Stomach (tissue), 9 donors: Measurements from ENCODE around the gene HTT. TPM values are rescaled to one million over a fixed set of nuclear protein-coding genes. Genes with fewer than 3 reads are reported as not detected.

Experiments used
- DNase-seq, 2 donors: peaks; one replicate each; pipeline versions ENCODE4 v3.0.0 to v3.0.0-alpha.2; 2013 to 2019
- H3K27ac ChIP-seq, 5 donors: fragments of 200-600 bp in 4 of 5; sonication (generic) in 4 of 5; one replicate each; pipeline ENCODE4 v1.5.1; 2013 to 2019; ENCODE audit warnings: mild to moderate bottlenecking in 1 of 5, moderate library complexity in 1 of 5
- H3K27me3 ChIP-seq, 3 donors: fragments of 200-600 bp; sonication (generic); one replicate each; pipeline ENCODE4 v1.5.1; 2017 to 2019; ENCODE audit warnings: mixed run types in 1 of 3
- H3K36me3 ChIP-seq, 4 donors: fragments of 200-600 bp; sonication (generic); 1 replicate in 3 of 4; 2 replicates in 1 of 4; pipeline ENCODE4 v1.5.1; 2016 to 2019
- H3K4me1 ChIP-seq, 4 donors: fragments of 200-600 bp; sonication (generic); one replicate each; pipeline ENCODE4 v1.5.1; 2016 to 2019
- H3K4me3 ChIP-seq, 4 donors: fragments of 200-600 bp; sonication (generic) in 3 of 4; one replicate each; pipeline ENCODE4 v1.5.1; 2016 to 2019; ENCODE audit warnings: mild to moderate bottlenecking in 1 of 4
- H3K9me3 ChIP-seq, 4 donors: fragments of 200-600 bp; sonication (generic); one replicate each; pipeline ENCODE4 v1.5.1; 2016 to 2019
- EP300 ChIP-seq: sonication (generic); formaldehyde crosslinking; IDR thresholded peaks from one replicate; pipeline ENCODE4 v1.6.1; 2017; ENCODE audit warnings: antibody characterized with exemption
- POLR2A ChIP-seq, 4 donors: fragments of 450-650 bp; IDR thresholded peaks; one replicate each; pipeline ENCODE4 v1.6.1; 2016; ENCODE audit warnings: antibody characterized with exemption in 4 of 4, control low read depth in 2 of 4, mild to moderate bottlenecking in 1 of 4, moderate library complexity in 1 of 4
- POLR2AphosphoS5 ChIP-seq, 3 donors: sonication (generic); formaldehyde crosslinking; IDR thresholded peaks; one replicate each; pipeline ENCODE4 v1.6.1; 2016; ENCODE audit warnings: antibody characterized with exemption in 3 of 3
- WGBS, 5 donors: extraction: QIAGEN DNeasy Blood & Tissue Kit in 3 of 5; methylation state at CpG; one replicate each; pipeline versions ENCODE4 v1.1.5 to v1.1.7; 2013 to 2018; 5-methylcytosine and 5-hydroxymethylcytosine counted together
- intact Hi-C: fragments of 100-400 bp; cut with DNase I; formaldehyde crosslinking; loops from one replicate; pipeline ENCODE4 v1.15.1; 2023; ENCODE audit warnings: low total_unique reads
- polyA plus RNA-seq, 3 donors: library from polyadenylated mRNA; stranded (reverse); fragments of 200-250 nt; gene quantifications; one replicate each; pipeline ENCODE4 v1.2.3, GENCODE V29; 2013
- total RNA-seq, 5 donors: library from RNA; depleted of rRNA; stranded (reverse); fragments of >200 nt; gene quantifications; one replicate each; pipeline versions ENCODE4 v1.1.0 to v1.2.3, GENCODE V29; 2014 to 2016
- TF ChIP-seq, protein P1 (sequence below), 7 experiments: fragments of 450-650 bp in 4 of 7; fragments of 200-600 bp in 3 of 7; sonication (generic) in 3 of 7; IDR thresholded peaks; one replicate each; pipeline ENCODE4 v1.5.1; 2016 to 2019; ENCODE audit warnings: antibody characterized with exemption in 7 of 7, control low read depth in 2 of 7, mild to moderate bottlenecking in 1 of 7
- donor health status: healthy with polysubstance abuse.
- donor health status: Bipolar disorder and iron deficiency.
- donor health status: healthy.

Gene HTT
- total and polyA plus RNA-seq, 8 donors: 3.4 to 95.7 (median 41.6) TPM

DNA sequence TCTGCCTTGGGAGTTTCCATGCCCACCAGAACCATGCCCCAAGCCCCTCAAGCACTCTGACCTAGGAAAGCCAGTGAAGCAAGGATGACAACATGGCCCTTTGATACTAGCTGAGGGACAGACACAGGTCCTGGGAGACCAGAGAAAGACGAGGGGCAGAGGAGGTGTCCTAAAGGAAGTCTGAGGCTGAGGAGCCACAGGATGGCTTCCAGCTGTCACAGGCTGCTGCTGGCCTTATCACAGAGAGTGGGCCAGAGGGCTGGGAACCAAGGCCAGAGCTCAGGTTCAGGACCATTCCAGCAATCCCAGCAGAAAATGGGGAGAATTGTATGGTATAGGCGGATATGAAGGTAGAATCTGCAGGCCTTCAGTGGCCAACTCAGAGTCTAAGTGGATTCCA lies 142.8 kb downstream of the HTT start:
- Histone ChIP-seq H3K4me1 (no peaks in the 10 kb centered on the region), H3K4me3 (no peak overlapping the region), H3K27me3 (no peaks in the 10 kb centered on the region), H3K36me3 (peaks cover 89 to 98% (median 97%) of the 10 kb centered on the region in 4 donors), H3K9me3 (no peaks in the 10 kb centered on the region), H3K27ac (no peak overlapping the region)
- intact Hi-C loops: no loop called here
- 87 to 100% (median 91%) methylated on average over 2 of the region's 2 CpGs for WGBS, 5 donors
- DNase-seq: no peak
- TF ChIP-seq, protein P1, sequence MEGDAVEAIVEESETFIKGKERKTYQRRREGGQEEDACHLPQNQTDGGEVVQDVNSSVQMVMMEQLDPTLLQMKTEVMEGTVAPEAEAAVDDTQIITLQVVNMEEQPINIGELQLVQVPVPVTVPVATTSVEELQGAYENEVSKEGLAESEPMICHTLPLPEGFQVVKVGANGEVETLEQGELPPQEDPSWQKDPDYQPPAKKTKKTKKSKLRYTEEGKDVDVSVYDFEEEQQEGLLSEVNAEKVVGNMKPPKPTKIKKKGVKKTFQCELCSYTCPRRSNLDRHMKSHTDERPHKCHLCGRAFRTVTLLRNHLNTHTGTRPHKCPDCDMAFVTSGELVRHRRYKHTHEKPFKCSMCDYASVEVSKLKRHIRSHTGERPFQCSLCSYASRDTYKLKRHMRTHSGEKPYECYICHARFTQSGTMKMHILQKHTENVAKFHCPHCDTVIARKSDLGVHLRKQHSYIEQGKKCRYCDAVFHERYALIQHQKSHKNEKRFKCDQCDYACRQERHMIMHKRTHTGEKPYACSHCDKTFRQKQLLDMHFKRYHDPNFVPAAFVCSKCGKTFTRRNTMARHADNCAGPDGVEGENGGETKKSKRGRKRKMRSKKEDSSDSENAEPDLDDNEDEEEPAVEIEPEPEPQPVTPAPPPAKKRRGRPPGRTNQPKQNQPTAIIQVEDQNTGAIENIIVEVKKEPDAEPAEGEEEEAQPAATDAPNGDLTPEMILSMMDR (IDR thresholded peaks at IDR 0.05): no peak
- TF ChIP-seq POLR2A (IDR thresholded peaks at IDR 0.05) (no peak), EP300 (no peak), POLR2AphosphoS5 (IDR thresholded peaks at IDR 0.05) (no peak)

- no peaks in the 10 kb centered on the region for H3K9me3 ChIP-seq
- DNase-seq: no peak
- H3K4me1 ChIP-seq: no peaks in the 10 kb centered on the region
- TF ChIP-seq EP300 (no peak), POLR2A (IDR thresholded peaks at IDR 0.05) (no peak), POLR2AphosphoS5 (IDR thresholded peaks at IDR 0.05) (no peak)
- TF ChIP-seq, protein P1 (IDR thresholded peaks at IDR 0.05): no peak
- intact Hi-C loops: no loop called here
- no peak overlapping the region for H3K4me3 ChIP-seq
- H3K27me3 ChIP-seq: no peaks in the 10 kb centered on the region
- H3K27ac ChIP-seq: no peak overlapping the region
- peaks cover 88 to 98% (median 97%) of the 10 kb centered on the region in 4 donors for H3K36me3 ChIP-seq
- WGBS, 5 donors: 95 to 97% (median 96%) methylated on average over 15 to 16 of the region's 16 CpGs
Measured at GRCh38 chr4:3217771-3218170, 143.3 kb downstream of the HTT start.

DNA sequence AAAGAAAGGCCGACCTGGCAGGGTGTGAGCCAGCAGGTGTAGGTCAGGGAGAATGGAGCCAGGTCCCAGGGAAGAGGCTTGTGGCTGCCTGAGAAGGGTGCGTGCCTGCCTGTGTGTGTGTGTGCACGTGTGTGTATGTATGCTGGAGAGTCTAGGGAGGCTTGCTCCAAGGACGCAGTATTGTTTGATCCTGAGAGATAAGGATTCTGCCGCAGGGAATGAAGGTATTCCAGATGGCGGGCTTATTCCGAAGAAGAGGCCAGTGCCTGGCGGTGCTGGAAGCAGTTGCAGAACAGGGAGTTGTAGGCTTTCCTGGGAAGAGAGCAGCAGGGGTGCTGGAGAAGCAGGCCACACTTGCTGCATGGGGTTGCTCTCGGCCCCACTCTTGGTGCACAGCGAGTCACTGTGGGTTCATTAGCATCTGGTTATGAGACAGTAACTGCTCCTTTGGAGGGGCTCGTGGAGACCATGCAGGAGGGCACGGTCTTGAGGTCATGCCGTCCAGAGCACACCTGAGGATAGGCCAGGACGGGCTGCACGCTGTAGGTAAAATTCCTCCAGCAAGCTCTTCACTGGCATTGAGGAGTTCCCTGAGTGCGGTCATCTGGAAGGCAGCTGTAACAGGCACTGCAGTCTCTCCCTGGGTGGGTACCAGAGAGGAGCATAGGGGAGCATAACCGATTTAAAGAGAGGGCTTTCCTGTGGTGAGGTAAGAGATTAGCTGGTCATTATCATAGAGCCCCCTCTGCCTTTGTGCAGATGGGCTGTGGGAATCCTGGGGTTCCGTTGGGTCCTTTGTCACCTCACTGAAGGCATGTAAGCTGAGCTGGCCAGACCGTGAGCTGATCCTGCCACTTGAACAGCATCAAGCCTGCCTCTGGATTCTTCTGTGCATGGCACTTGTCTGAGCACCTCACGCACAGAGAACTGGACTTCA lies 144.6 kb downstream of the HTT start:
- Histone ChIP-seq H3K27me3 (no peaks in the 10 kb centered on the region), H3K4me3 (no peak overlapping the region), H3K36me3 (peaks cover 85 to 98% (median 97%) of the 10 kb centered on the region in 4 donors), H3K4me1 (no peaks in the 10 kb centered on the region), H3K27ac (no peak overlapping the region), H3K9me3 (no peaks in the 10 kb centered on the region)
- WGBS, 5 donors: 92 to 96% (median 93%) methylated on average over 17 to 20 of the region's 20 CpGs
- no peak for DNase-seq
- intact Hi-C loops: no loop called here
- TF ChIP-seq EP300 (no peak), POLR2A (IDR thresholded peaks at IDR 0.05) (no peak), POLR2AphosphoS5 (IDR thresholded peaks at IDR 0.05) (no peak)
- TF ChIP-seq, protein P1 (IDR thresholded peaks at IDR 0.05): no peak

DNA sequence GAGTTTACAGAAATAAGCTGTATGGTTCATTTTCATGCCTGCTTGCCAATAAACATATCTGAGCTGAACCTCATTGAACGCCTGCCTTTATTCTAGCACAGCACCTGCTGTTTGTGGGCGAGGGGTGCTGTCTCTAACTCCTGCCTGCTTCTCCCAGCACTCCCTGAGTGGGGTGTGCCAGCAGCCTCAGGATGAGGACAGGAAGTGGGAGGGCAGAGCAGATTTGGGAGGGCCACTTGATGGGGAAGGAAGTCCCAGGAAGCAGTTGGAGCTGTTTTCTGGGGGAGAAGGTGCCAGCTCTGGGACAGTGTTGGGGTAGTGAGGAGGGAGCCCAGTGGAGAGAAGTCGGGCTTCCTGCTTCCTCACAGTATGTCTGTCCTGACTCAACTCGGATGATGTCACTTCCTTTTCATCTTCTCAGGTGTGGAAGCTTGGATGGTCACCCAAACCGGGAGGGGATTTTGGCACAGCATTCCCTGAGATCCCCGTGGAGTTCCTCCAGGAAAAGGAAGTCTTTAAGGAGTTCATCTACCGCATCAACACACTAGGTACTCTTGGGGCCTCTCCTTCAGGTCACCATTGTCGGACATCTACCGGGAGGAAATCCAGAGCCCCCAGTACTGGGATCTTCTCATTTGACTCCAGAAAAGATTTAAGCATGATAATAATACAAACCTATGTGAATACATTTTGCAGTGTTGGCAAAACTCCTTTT lies 145.4 kb downstream of the HTT start:
- no peak for DNase-seq

More for the DNA sequence above, 145.4 kb downstream of the HTT start:
- intact Hi-C loops: no loop called here
- no peak overlapping the region for H3K4me3 ChIP-seq
- no peaks in the 10 kb centered on the region for H3K9me3 ChIP-seq
- WGBS, 5 donors: 75 to 87% (median 83%) methylated on average over 9 of the region's 9 CpGs
- H3K4me1 ChIP-seq: peaks cover 0 to under 1% (median 0%) of the 10 kb centered on the region in 4 donors
- H3K27ac ChIP-seq: no peak overlapping the region
- H3K36me3 ChIP-seq: peaks cover 84 to 98% (median 98%) of the 10 kb centered on the region in 4 donors
- no peaks in the 10 kb centered on the region for H3K27me3 ChIP-seq
- no peak for TF ChIP-seq POLR2A (IDR thresholded peaks at IDR 0.05)
- TF ChIP-seq, protein P1 (IDR thresholded peaks at IDR 0.05): no peak
- no peak for TF ChIP-seq POLR2AphosphoS5 (IDR thresholded peaks at IDR 0.05)
- no peak for TF ChIP-seq EP300
